Neural cell (in vitro differentiated cells): ENCODE measurements around the gene TRIM14. TPM values are rescaled to one million over a fixed set of nuclear protein-coding genes. Genes with fewer than 3 reads are reported as not detected.
A peak's percentile ranks its signal among the peaks of the same experiment; 100 is the strongest.

Experiments used
- H2AFZ ChIP-seq: fragments of 200-600, 300-800 bp; sonication (generic), shearing (Covaris generic); 2 replicates; pipeline ENCODE4 v1.6.0; 2014; ENCODE audit warnings: low read depth, mild to moderate bottlenecking, antibody characterized with exemption, low read length, moderate library complexity
- H3F3A ChIP-seq: fragments of 200-600 bp; shearing (Covaris generic); 2 replicates; pipeline ENCODE4 v1.6.1; 2016; ENCODE audit warnings: mild to moderate bottlenecking, moderate library complexity, mixed read lengths, antibody characterized with exemption, low read length; ENCODE audit not compliant: insufficient read depth, poor library complexity, severe bottlenecking
- H3K27ac ChIP-seq: fragments of 200-600, 300-800 bp; sonication (generic), shearing (Covaris generic); 2 replicates; pipeline ENCODE4 v1.5.1; 2014; ENCODE audit warnings: mild to moderate bottlenecking, low read length, moderate library complexity
- H3K27me3 ChIP-seq: fragments of 300-800, 200-600 bp; sonication (generic), shearing (Covaris generic); 2 replicates; pipeline ENCODE4 v1.6.0; 2014; ENCODE audit warnings: mild to moderate bottlenecking, low read depth, low read length, moderate library complexity; ENCODE audit not compliant: insufficient read depth
- H3K36me3 ChIP-seq: fragments of 300-800, 200-600 bp; sonication (generic), shearing (Covaris generic); 2 replicates; pipeline ENCODE4 v1.5.1; 2014; ENCODE audit warnings: mild to moderate bottlenecking, antibody characterized with exemption, low read length, moderate library complexity; ENCODE audit not compliant: insufficient read depth
- H3K4me2 ChIP-seq: fragments of 300-800, 200-600 bp; sonication (generic), shearing (Covaris generic); 2 replicates; pipeline ENCODE4 v1.6.0; 2014; ENCODE audit warnings: mild to moderate bottlenecking, low read length
- H3K4me3 ChIP-seq: fragments of 300-800, 200-600 bp; sonication (generic), shearing (Covaris generic); 2 replicates; pipeline ENCODE4 v1.5.1; 2014; ENCODE audit warnings: mild to moderate bottlenecking, low read length, moderate library complexity
- H3K79me2 ChIP-seq: fragments of 200-600 bp; shearing (Covaris generic); replicated peaks from 2 replicates; pipeline ENCODE4 v1.6.0; 2014; ENCODE audit warnings: mild to moderate bottlenecking, low read length, moderate library complexity; ENCODE audit not compliant: insufficient read depth
- H3K9ac ChIP-seq: fragments of 300-800, 200-600 bp; sonication (generic), shearing (Covaris generic); 2 replicates; pipeline ENCODE4 v1.6.1; 2016; ENCODE audit warnings: mild to moderate bottlenecking, low read length, mixed read lengths
- H3K9me2 ChIP-seq: fragments of 200-600 bp; shearing (Covaris generic); 2 replicates; pipeline ENCODE4 v1.6.1; 2016; ENCODE audit warnings: mild to moderate bottlenecking, low read length, mixed read lengths; ENCODE audit not compliant: insufficient read depth
- H3K9me3 ChIP-seq: fragments of 200-600, 300-800 bp; sonication (generic), shearing (Covaris generic); 2 replicates; pipeline ENCODE4 v1.6.1; 2016; ENCODE audit warnings: mild to moderate bottlenecking, mixed run types, low read length, moderate library complexity, mixed read lengths
- H4K20me1 ChIP-seq: fragments of 200-600 bp; shearing (Covaris generic); 2 replicates; pipeline ENCODE4 v1.6.1; 2016; ENCODE audit warnings: mild to moderate bottlenecking, mixed run types; ENCODE audit not compliant: insufficient read depth
- CTCF ChIP-seq: fragments of 450-650 bp; IDR thresholded peaks from 2 replicates; pipeline ENCODE4 v1.5.1; 2014; ENCODE audit warnings: antibody characterized with exemption, mild to moderate bottlenecking, moderate library complexity; ENCODE audit not compliant: poor library complexity, severe bottlenecking
- EP300 ChIP-seq: fragments of 450-650 bp; conservative IDR thresholded peaks from 2 replicates; pipeline ENCODE4 v1.6.1; 2014; ENCODE audit warnings: antibody characterized with exemption, mild to moderate bottlenecking, moderate library complexity; ENCODE audit not compliant: poor library complexity, severe bottlenecking
- EZH2 ChIP-seq: fragments of 200-600, 300-800 bp; shearing (Covaris generic), sonication (generic); IDR thresholded peaks from 2 replicates; pipeline ENCODE4 v1.6.1; 2014; ENCODE audit warnings: antibody characterized with exemption, low read length, borderline replicate concordance, mild to moderate bottlenecking; ENCODE audit not compliant: insufficient read depth, poor library complexity, severe bottlenecking
- MXI1 ChIP-seq: fragments of 450-650 bp; conservative IDR thresholded peaks from 2 replicates; pipeline ENCODE4 v1.6.1; 2014; ENCODE audit warnings: antibody characterized with exemption, mild to moderate bottlenecking; ENCODE audit not compliant: poor library complexity, severe bottlenecking
- POLR2AphosphoS5 ChIP-seq: IDR thresholded peaks from 2 replicates; pipeline ENCODE4 v1.6.1; 2012
- RAD21 ChIP-seq: fragments of 450-650 bp; conservative IDR thresholded peaks from 2 replicates; pipeline ENCODE4 v1.6.1; 2014; ENCODE audit warnings: antibody characterized with exemption, mild to moderate bottlenecking, moderate library complexity
- REST ChIP-seq: IDR thresholded peaks from 2 replicates; pipeline ENCODE4 v1.6.1; 2012; ENCODE audit warnings: borderline replicate concordance
- SMC3 ChIP-seq: fragments of 450-650 bp; conservative IDR thresholded peaks from 2 replicates; pipeline ENCODE4 v1.6.1; 2014; ENCODE audit warnings: antibody characterized with exemption, mild to moderate bottlenecking, moderate library complexity; ENCODE audit not compliant: poor library complexity
- TAF1 ChIP-seq: IDR thresholded peaks from 2 replicates; pipeline ENCODE4 v1.6.1; 2012; ENCODE audit warnings: low read depth
- polyA minus RNA-seq: library from RNA; depleted of rRNA, polyadenylated mRNA; stranded (reverse); fragments of >200 nt; gene quantifications from 2 replicates; pipeline ENCODE4 v1.2.3, GENCODE V29; 2014
- polyA plus RNA-seq: library from polyadenylated mRNA; depleted of rRNA; stranded (reverse); fragments of >200 nt; gene quantifications from 2 replicates; pipeline ENCODE4 v1.2.3, GENCODE V29; 2014

The TRIM14 gene, protein sequence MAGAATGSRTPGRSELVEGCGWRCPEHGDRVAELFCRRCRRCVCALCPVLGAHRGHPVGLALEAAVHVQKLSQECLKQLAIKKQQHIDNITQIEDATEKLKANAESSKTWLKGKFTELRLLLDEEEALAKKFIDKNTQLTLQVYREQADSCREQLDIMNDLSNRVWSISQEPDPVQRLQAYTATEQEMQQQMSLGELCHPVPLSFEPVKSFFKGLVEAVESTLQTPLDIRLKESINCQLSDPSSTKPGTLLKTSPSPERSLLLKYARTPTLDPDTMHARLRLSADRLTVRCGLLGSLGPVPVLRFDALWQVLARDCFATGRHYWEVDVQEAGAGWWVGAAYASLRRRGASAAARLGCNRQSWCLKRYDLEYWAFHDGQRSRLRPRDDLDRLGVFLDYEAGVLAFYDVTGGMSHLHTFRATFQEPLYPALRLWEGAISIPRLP
- not detected in 2 replicates for polyA plus RNA-seq
- not detected in 2 replicates for polyA minus RNA-seq

GRCh38 chr9:98118640-98119601 lies at the start of gene TRIM14:
TRIM14 (minus strand) TSS chr9:98119222; CDS start chr9:98119188, 34 bp downstream.
- H3K4me3 ChIP-seq = peak within 1 kb of the TSS; percentile 69
- H3K9ac ChIP-seq = peak within 1 kb of the TSS; percentile 38

DNA sequence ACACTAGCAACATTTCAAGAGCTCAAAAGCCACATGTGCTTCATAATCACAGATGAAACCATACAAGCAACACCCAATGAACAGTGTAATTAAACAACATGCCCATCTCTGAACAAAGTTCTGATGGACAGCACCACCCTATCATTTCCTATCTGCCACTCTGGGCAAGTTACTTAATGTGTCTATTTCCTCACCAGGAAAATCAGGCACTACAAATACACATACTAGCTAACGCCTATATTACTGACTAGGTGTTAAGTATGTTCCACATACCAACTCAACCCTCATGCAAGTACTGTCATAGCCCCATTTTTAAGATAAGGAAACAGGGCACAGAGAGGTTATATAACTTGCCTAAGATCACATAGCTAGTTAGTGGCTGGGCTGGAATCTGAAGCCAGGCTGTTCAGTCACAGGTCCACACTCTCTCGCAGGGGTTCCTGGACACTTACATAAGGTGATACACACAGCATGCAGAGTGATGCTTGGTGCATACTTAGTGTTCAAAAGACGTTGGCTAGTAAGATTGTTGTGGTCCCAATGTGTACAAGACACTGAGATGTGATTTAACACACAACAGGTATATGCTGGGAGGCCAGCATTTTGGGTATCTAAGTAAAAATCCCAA lies 49.2 kb upstream of the TRIM14 start:
- no peak overlapping the region for H3K4me3 ChIP-seq
- H3K9me3 ChIP-seq = no peaks in the 10 kb centered on the region
- H3K9ac ChIP-seq = no peak overlapping the region
- no peaks in the 10 kb centered on the region for H3K36me3 ChIP-seq
- H2AFZ ChIP-seq = no peak overlapping the region
- no peaks in the 10 kb centered on the region for H3K9me2 ChIP-seq
- no peaks in the 10 kb centered on the region for H4K20me1 ChIP-seq
- H3K27me3 ChIP-seq = no peaks in the 10 kb centered on the region
- H3F3A ChIP-seq = no peaks in the 10 kb centered on the region
- H3K27ac ChIP-seq = no peak overlapping the region
- TF ChIP-seq CTCF (no peak), EP300 (no peak), SMC3 (no peak), EZH2 (no peak), REST (no peak), POLR2AphosphoS5 (no peak), TAF1 (no peak), RAD21 (no peak), MXI1 (no peak)
- no peaks in the 10 kb centered on the region for H3K79me2 ChIP-seq
- no peak overlapping the region for H3K4me2 ChIP-seq

More at GRCh38 chr9:98118640-98119601, at the start of gene TRIM14:
- Histone ChIP-seq H3K9me2 (no peaks in the 10 kb centered on the region), H2AFZ (no peak within 1 kb of the TSS), H3K36me3 (no peaks in the 10 kb centered on the region), H4K20me1 (no peaks in the 10 kb centered on the region), H3K9me3 (no peaks in the 10 kb centered on the region), H3F3A (no peaks in the 10 kb centered on the region), H3K4me2 (no peak within 1 kb of the TSS), H3K27me3 (peaks cover 15% of the 10 kb centered on the region), H3K79me2 (no peaks in the 10 kb centered on the region), H3K27ac (no peak within 1 kb of the TSS)
- no peak for TF ChIP-seq TAF1
- TF ChIP-seq CTCF = no peak
- no peak for TF ChIP-seq EP300
- no peak for TF ChIP-seq SMC3
- no peak for TF ChIP-seq RAD21
- TF ChIP-seq MXI1 = peak; percentile 69
- no peak for TF ChIP-seq POLR2AphosphoS5
